ENCODE measurements around the gene FCRLB.

- TF ChIP-seq CTCF (IDR thresholded peaks at IDR 0.05; ENCODE audit: borderline replicate concordance, extremely low read depth, low read length, poor library complexity, severe bottlenecking) (no peak), EZH2 (IDR thresholded peaks at IDR 0.05; ENCODE audit: borderline replicate concordance, low read depth, low read length, severe bottlenecking) (no peak)
These were observed 15.8 kb upstream of the FCRLB start for GRCh38 chr1:161705537-161705936.
